CD4-positive, alpha-beta T cell treated with Interleukin-6 at 100 ng/mL for 8 hours (primary cell): ENCODE results near the gene BHLHE41.

Experiments used
- DNase-seq: peaks from one replicate; pipeline ENCODE4 v3.0.0-alpha.2; 2020; ENCODE audit warnings: mixed read lengths, low spot score

BHLHE41 gene

DNA sequence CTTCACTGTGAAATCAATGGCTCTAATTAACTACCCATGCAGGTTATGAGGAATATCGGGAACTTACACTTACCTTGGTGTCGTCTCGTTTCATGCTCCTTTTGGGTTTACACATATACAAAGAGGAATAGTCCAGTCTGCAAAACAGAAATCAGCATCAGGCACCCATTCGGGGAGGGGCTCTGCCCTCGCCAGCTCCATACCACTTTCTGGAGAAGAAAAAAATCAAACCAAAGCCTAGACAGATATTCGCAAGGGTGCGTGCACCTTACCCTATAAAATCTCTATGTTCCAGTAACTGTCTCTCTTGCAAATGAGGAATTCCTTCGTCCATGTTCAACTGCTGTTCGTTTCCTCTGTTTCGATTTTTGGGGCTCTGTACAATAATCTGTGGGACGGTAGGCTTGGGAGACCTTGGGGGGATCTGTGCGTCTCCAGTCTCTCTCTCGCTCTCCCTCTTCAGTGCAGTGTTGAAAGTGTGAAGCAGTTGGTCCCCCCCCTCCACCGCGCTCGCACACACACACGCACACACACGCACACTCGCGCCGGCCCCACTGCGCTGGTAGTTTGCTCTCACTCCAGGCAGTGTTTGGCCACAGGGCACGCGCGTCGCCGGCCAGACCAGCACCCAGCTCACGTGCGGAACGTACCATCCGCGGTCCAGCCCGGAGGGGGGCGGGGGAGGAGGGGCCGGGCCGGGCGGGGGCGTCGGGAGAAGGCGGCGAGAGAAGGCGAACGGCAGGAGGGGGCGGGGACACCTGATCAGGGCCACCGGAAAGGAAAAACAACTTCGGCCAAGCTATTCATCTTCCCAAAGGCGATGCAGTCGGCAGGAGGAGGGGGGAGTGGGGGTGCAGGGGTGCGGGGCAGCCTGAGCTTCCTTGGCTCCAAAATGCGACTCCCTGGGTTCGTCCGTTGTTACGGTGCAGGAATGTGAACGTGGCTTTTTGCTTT lies at the start of gene BHLHE41:
TSS of gene BHLHE41 (minus strand) at position 592 of the 954 bp plus-strand sequence. CDS start at position 334, 258 bp downstream.
- no peak for DNase-seq

DNA sequence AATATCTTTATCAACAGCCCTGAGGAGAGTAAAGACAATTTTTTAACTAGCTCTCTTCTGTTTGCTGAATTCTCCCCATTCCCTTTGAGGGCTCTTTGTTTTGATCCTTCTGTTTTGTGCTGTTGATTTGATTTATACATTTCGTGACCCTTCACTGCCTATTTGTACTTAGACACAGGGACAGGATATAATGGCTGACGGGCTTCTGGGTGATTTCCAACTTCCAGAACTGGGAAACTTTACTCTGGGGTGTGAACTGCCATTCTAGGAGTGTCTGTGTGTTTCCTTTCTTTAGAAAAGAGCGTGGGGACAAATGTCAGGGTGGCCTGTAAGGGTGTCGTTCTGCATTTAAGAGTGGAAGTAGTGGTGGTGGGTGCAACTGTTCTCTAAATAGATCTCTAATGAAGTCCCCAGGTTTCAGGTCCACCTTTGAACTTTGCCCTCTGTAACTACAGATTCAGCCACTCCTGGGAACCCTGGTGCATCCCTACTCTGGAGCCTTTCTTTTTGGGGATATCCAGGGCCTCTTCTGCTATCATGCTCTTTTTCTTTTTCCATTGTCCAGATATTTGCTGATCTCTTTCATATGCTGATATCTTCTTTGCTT lies 48.2 kb upstream of the BHLHE41 start:
- DNase-seq = no peak

DNA sequence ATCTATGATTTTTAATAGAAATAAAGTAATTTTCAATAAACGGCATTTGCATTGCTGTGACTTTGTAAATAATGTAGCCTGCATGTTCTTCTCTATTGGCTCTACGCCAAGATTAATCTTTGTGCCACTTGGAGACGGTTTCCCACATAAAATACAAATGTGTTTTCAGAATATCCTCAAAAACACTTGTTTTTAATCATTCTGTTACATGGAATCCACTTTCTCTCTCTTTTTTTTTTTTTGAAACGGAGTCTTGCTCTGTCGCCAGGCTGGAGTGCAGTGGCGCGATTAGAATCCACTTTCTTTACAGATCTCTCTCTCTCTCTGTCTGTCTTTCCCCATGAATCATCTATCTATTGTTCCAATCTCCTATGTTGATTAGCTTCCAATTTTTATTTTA lies 47.7 kb upstream of the BHLHE41 start:
- no peak for DNase-seq

DNA sequence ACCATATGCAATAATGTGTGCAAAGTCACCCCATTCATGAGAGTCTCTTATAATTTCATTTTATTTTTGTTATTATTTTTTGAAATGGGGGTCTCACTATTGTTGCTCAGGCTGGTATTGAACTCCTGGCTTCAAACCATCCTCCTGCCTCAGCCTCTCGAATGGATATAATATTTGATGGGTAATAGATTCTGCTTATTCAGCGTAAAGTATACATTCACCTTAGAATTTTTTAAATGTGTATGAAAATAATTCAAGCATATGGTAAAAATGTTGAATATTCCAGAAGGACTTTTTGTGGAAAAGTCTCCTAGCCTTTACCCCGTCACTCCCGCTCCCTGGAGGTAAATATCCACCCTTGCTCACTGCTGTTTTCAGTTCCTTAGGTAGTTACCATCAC lies 47.2 kb upstream of the BHLHE41 start:
- DNase-seq = no peak

DNA sequence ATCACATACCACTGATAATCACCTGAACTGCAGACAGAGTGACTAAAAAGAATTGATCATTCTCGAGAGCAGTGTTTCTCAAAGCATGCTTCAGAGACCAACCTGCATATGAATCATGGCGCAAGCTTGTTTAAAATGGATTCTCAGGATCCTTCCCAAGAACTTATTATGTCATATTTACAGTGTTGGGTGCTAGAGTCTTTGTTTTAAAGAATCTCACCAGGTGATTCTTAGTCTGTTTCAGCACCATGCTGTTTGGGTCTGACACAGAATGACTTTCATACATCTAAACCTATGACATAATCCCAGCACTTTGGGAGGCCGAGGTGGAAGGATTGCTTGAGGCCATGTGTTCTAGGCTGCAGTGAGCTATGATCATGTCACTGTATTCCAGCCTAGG lies 39.3 kb upstream of the BHLHE41 start:
- DNase-seq = no peak

DNA sequence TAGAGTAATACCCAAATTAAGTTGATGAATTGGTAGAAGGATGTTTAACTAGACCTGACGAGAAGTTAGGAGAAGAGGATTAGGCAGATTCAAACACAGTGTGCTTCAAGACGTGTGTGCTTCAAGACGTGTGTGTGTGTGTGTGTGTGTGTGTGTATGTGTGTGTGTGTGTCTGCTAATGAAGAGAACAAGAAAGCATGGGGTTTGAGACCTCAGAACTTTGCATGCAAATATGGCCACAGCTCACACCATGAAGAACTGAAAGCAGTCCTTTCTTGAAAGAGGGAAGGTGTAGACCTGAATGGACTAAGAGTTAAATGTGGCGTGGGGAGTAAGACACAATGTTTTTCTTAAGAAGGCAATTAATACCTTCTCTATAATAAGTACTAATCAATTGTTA lies 38.1 kb upstream of the BHLHE41 start:
- DNase-seq = no peak

- no peak for DNase-seq
Measured at GRCh38 chr12:26162174-26162573, 37.3 kb upstream of the BHLHE41 start.

- no peak for DNase-seq
Measured at GRCh38 chr12:26158078-26158764, 33.4 kb upstream of the BHLHE41 start.

GRCh38 chr12:26157001-26157400 lies 32.2 kb upstream of the BHLHE41 start:
- no peak for DNase-seq

GRCh38 chr12:26156201-26156871 lies 31.5 kb upstream of the BHLHE41 start:
- no peak for DNase-seq

DNA sequence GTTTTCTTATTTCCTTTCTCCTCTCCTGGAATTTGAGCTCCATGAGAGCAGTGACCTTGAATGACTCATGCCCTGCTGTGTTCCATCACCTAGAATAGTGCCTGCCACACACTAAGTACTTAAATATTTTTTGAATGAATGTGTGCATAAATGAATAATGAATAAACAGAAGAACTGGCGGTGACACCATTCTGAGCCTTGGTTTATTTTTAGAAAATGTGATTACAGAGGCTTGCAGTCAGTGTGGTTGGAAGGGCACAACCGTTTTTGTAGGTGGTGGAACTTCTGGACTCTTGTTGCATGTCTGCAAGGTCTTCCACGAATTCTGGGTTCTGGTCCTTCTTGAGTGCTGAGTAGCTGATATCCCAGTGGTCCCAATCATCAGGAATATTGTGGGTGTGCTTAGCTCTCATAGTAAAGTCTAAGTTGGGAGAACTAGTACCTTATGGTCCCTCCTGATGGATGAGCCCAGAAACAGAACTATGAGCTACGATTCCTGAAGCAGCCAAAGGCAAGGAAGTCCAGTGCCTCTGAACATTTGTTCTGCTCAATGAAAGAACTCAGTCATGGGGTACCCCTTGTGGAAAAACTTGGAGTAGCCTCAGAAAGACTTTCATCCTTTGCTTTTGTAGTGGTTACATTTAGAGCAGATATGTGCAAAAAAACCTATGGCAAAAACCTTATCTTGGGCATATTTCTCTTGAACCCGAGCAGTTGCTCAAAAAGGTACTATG lies 28.8 kb upstream of the BHLHE41 start:
- DNase-seq = no peak

GRCh38 chr12:26152507-26153102 lies 27.8 kb upstream of the BHLHE41 start:
- DNase-seq = no peak

DNA sequence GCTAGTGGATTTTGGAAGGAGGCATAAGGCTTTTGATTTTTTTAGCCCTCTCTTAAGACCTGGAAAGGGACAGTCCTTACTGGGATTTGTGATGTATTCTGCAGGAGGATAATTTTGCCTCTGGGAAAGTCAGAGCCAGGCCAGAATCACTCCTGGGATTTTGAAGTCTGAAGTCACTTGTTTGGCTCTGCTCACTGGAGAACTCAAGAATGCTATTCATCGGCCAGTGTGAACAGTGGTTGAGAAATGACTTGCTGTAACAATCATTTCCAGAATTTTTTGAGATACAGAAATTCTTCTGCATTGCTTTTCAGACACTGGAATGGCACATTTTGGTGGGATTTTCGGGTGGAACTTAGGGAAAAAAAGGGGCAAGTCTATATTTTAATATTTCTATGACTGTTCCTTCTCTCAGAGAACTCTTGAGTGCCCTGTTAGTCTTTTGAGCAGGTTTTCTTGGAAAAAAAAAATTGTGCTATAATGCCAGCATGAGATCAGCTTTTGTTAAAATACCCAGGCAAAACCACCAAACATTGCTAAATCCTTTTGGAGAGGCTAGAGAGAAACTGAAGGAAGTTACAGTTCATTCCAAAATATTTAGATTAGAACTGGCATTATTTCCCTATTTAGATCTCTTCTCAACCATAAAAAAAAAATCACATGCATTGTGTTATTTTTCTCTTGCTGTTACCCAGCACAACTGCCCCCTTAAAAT lies 26.1 kb upstream of the BHLHE41 start:
- DNase-seq = no peak

DNA sequence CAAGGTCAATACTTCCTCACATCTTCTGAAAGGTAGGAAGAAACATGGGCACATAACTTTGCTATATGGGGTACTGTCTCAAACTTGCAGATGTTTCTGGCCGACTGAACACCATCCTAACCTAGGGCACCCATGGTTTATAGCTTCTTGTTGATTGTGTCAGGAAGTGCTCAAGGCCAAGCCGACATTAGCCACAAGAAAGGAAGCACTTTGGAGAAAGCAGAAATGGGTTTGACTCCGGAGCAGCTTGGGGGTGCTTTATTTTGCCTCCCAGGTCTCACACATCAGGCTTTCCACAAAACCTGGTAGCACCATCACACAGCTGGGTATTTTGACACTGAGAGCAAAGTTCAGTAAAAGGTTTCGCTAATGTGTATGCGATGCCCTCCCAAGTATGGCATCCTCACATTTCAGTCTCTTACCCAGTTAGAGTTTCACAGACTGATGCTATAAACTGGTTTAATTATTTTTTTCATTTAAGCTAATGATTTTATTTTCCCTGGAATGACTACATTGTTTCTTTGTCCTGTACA lies 25.2 kb upstream of the BHLHE41 start:
- DNase-seq = no peak

- no peak for DNase-seq
Measured at GRCh38 chr12:26148291-26148690, 23.5 kb upstream of the BHLHE41 start.

DNA sequence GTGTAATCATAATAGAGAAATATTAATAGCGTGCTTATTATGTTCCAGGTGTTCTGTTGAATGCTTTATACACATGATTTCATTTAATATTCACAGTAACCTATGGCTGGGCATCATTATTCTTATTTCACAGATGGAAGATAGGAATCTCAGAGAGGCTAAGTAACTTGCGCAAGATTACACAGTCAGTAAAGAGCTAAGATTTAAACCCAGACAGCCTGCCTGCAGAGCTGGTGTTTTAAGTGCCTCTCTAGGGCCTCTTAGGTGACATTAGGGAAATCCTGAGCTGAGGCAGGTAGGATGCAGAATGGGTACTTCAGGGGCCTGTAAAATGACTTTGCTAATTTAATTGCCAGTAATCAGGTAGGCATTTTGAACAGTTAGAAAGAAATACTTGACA lies 18.5 kb upstream of the BHLHE41 start:
- no peak for DNase-seq

- no peak for DNase-seq
Measured at GRCh38 chr12:26138860-26139259, 14.0 kb upstream of the BHLHE41 start.

DNA sequence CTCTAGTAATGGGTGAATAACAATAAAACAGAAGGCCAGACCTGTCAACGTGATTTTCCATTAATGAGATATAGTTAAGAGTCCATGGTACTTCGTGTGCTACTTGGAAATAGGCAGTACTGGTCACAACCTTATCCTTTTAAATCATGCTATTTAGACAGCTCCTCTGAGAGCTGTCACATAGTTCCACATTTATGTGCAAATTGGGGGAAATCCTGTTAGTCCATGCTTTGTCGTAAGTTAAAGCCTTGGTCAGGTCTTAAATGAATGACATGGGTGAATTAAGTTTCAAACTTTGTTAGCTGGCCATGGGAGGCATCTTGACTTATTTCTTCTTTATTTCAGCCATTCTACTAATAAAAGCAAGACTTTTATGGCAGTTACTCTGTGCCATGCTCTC lies 11.9 kb upstream of the BHLHE41 start:
- no peak for DNase-seq

- DNase-seq = no peak
Measured at GRCh38 chr12:26135571-26135970, 10.7 kb upstream of the BHLHE41 start.

- DNase-seq = no peak
Measured at GRCh38 chr12:26135010-26135420, 10.2 kb upstream of the BHLHE41 start.
